Neural crest cell (in vitro differentiated cells): ENCODE data around the gene LRRFIP2. TPM values are rescaled to one million over a fixed set of nuclear protein-coding genes. Genes with fewer than 3 reads are reported as not detected.
A peak's percentile ranks its signal among the peaks of the same experiment; 100 is the strongest.
"Not testable (repeated sequence)": the region's sequence is repeated elsewhere in the genome, so short reads cannot be mapped to it uniquely, and the experiment has no call there.

ENCODE experiments used
- DNase-seq: peaks from one replicate; pipeline ENCODE4 v3.0.0; 2021; ENCODE audit warnings: low read depth, mixed read lengths, low spot score
- H3K27ac Mint-ChIP-seq: one replicate; pipeline ENCODE4 v1.8.0; 2021; ENCODE audit warnings: mild to moderate bottlenecking, mixed read lengths; ENCODE audit not compliant: unreplicated experiment
- H3K27me3 Mint-ChIP-seq: 2 replicates; pipeline ENCODE4 v1.8.0; 2021; ENCODE audit warnings: low read depth, mild to moderate bottlenecking, mixed read lengths
- H3K36me3 Mint-ChIP-seq: 2 replicates; pipeline ENCODE4 v1.8.0; 2021; ENCODE audit warnings: low read depth, mild to moderate bottlenecking, mixed read lengths
- H3K4me1 Mint-ChIP-seq: 2 replicates; pipeline ENCODE4 v1.8.0; 2021; ENCODE audit warnings: mixed read lengths
- H3K4me3 Mint-ChIP-seq: one replicate; pipeline ENCODE4 v1.8.0; 2021; ENCODE audit warnings: mild to moderate bottlenecking, mixed read lengths
- H3K9me3 Mint-ChIP-seq: 2 replicates; pipeline ENCODE4 v1.8.0; 2021; ENCODE audit warnings: mixed read lengths
- long read RNA-seq: library from polyadenylated mRNA; unstranded; transcript quantifications from one replicate; pipeline ENCODE4 v2.0.0, GENCODE V29; 2020
- total RNA-seq: library from RNA; stranded (reverse); gene quantifications from 2 replicates; pipeline ENCODE4 v1.2.1, GENCODE V29; 2021
- TF ChIP-seq, protein P1 (sequence below): fragments of 200-600 bp; sonication (generic); conservative IDR thresholded peaks from 2 replicates; pipeline ENCODE4 v1.5.0; 2021; ENCODE audit warnings: antibody characterized with exemption, mild to moderate bottlenecking

LRRFIP2 gene
- total RNA-seq = 37.2 and 39.1 TPM in 2 replicates
- long read RNA-seq, transcript LRRFIP2-202 (14 exons, 2,821 nt) = major isoform, 12 of 35 reads
- long read RNA-seq, partial matches to known transcripts = 8 of 35 reads
- long read RNA-seq, other reads (novel, unspliced or antisense) = 12 of 35 reads

- H3K4me3 Mint-ChIP-seq = peak within 1 kb of the TSS; percentile 95
- H3K4me1 Mint-ChIP-seq = peaks cover 55% of the 10 kb centered on the region
- TF ChIP-seq, protein P1, sequence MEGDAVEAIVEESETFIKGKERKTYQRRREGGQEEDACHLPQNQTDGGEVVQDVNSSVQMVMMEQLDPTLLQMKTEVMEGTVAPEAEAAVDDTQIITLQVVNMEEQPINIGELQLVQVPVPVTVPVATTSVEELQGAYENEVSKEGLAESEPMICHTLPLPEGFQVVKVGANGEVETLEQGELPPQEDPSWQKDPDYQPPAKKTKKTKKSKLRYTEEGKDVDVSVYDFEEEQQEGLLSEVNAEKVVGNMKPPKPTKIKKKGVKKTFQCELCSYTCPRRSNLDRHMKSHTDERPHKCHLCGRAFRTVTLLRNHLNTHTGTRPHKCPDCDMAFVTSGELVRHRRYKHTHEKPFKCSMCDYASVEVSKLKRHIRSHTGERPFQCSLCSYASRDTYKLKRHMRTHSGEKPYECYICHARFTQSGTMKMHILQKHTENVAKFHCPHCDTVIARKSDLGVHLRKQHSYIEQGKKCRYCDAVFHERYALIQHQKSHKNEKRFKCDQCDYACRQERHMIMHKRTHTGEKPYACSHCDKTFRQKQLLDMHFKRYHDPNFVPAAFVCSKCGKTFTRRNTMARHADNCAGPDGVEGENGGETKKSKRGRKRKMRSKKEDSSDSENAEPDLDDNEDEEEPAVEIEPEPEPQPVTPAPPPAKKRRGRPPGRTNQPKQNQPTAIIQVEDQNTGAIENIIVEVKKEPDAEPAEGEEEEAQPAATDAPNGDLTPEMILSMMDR = no peak
- DNase-seq = no peak
- no peaks in the 10 kb centered on the region for H3K9me3 Mint-ChIP-seq
- peak within 1 kb of the TSS; percentile 60 for H3K27ac Mint-ChIP-seq
- no peaks in the 10 kb centered on the region for H3K27me3 Mint-ChIP-seq
- H3K36me3 Mint-ChIP-seq = peaks cover 3% of the 10 kb centered on the region
These were observed at the start of gene LRRFIP2 for GRCh38 chr3:37174532-37175126. Gene LRRFIP2, minus strand, starts transcription at chr3:37174582. Its CDS starts 25,599 bp downstream, at chr3:37148983.

GRCh38 chr3:37223576-37223975, 49.2 kb upstream of the LRRFIP2 start:
- Mint-ChIP-seq H3K27ac (no peak overlapping the region), H3K9me3 (no peaks in the 10 kb centered on the region), H3K4me3 (no peak overlapping the region), H3K36me3 (no peaks in the 10 kb centered on the region), H3K4me1 (peaks cover 10% of the 10 kb centered on the region), H3K27me3 (peaks cover 7% of the 10 kb centered on the region)
- TF ChIP-seq, protein P1 = no peak
- no peak for DNase-seq

DNA sequence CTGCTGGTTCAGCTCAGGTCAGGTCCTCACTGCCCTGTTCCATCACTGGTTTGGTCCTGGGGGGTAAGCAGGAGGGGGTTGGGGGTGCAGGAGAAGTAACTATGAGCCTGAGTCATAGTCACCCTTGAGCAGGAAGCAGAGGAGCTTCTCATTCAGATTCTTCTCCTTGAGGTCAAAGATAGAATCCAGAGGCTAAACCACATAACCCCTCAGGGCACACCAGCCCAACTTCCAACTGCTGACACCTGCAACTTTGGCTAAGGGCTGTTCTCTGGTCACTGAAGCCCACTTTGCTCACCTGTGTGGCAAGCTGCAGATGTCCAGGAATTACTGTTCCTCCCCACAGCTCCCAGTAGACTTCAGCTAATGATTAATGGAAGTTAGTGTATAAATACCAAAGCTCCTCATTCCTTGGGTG, 48.8 kb upstream of the LRRFIP2 start:
- TF ChIP-seq, protein P1 = no peak
- Mint-ChIP-seq H3K4me1 (peaks cover 6% of the 10 kb centered on the region), H3K36me3 (no peaks in the 10 kb centered on the region), H3K27me3 (peaks cover 7% of the 10 kb centered on the region), H3K27ac (no peak overlapping the region), H3K4me3 (no peak overlapping the region), H3K9me3 (no peaks in the 10 kb centered on the region)
- no peak for DNase-seq

- H3K27ac Mint-ChIP-seq, H3K4me1 Mint-ChIP-seq, H3K9me3 Mint-ChIP-seq, H3K36me3 Mint-ChIP-seq, H3K27me3 Mint-ChIP-seq, H3K4me3 Mint-ChIP-seq, DNase-seq: not testable (repeated sequence)
These were observed 48.2 kb upstream of the LRRFIP2 start for GRCh38 chr3:37222542-37222941.

DNA sequence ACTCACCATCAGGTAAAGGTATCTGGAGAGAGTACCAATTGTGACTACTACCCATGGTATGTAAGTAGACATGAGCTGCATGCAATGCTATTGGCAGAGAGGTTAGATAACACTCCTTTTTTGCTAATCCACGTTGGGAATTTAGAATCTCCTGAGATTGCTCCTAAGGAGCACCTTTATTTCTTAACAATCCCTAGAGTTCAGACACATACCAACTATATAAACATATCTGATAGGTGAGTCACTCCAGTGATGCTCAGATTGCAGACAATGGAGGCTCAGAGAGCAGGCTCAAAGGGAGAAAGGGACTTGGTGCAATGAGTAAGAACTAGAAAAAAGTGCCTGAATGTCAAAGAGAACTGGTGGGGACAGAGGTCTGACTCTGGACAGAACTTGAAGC, 47.0 kb upstream of the LRRFIP2 start:
- H3K27me3 Mint-ChIP-seq = peaks cover 7% of the 10 kb centered on the region
- no peaks in the 10 kb centered on the region for H3K36me3 Mint-ChIP-seq
- no peaks in the 10 kb centered on the region for H3K4me1 Mint-ChIP-seq
- no peak overlapping the region for H3K27ac Mint-ChIP-seq
- TF ChIP-seq, protein P1 = no peak
- no peaks in the 10 kb centered on the region for H3K9me3 Mint-ChIP-seq
- DNase-seq = no peak
- H3K4me3 Mint-ChIP-seq = no peak overlapping the region

- DNase-seq = no peak
- no peaks in the 10 kb centered on the region for H3K9me3 Mint-ChIP-seq
- no peak overlapping the region for H3K27ac Mint-ChIP-seq
- H3K36me3 Mint-ChIP-seq = no peaks in the 10 kb centered on the region
- H3K4me3 Mint-ChIP-seq = no peak overlapping the region
- TF ChIP-seq, protein P1 = no peak
- H3K4me1 Mint-ChIP-seq = no peaks in the 10 kb centered on the region
- H3K27me3 Mint-ChIP-seq = no peaks in the 10 kb centered on the region
These were observed 44.9 kb upstream of the LRRFIP2 start for GRCh38 chr3:37219266-37219665.
